GM19025 (cell line): ENCODE measurements around the gene DOLK.

ENCODE experiments used
- ATAC-seq: cut with Tn5 transposase; IDR thresholded peaks from one replicate; pipeline ENCODE4 v1.9.1; 2021; ENCODE audit warnings: mild to moderate bottlenecking, low read depth, moderate library complexity; ENCODE audit not compliant: unreplicated experiment

Gene DOLK

DNA sequence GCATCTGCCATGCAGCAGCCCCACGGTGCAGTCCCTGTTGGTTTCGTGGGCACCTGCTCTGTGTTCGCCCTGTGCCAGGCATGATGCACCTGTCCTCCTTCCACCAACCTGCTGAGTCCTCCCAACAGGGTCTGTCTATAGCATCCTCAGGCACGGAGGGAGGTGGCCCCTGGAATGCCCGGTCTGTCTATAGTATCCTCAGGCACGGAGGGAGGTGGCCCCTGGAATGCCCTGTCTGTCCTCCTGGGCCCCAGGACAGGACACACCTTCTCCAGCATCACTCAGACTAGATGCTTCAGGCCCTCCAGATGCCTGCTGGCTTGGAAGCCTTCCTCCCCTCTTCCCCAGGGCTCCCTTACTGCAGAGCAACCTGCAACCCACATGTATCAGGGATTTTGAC is 36.5 kb downstream of the DOLK start:
- ATAC-seq: no peak

GRCh38 chr9:128909859-128910258 is 37.5 kb downstream of the DOLK start:
- ATAC-seq: no peak

DNA sequence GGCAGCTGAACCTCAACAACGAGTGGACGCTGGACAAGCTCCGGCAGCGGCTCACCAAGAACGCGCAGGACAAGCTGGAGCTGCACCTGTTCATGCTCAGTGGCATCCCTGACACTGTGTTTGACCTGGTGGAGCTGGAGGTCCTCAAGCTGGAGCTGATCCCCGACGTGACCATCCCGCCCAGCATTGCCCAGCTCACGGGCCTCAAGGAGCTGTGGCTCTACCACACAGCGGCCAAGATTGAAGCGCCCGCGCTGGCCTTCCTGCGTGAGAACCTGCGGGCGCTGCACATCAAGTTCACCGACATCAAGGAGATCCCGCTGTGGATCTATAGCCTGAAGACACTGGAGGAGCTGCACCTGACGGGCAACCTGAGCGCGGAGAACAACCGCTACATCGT is 39.0 kb downstream of the DOLK start:
- ATAC-seq: no peak

GRCh38 chr9:128906741-128907140 is 40.7 kb downstream of the DOLK start:
- no peak for ATAC-seq

- ATAC-seq: no peak
Measured at GRCh38 chr9:128905964-128906363, 41.4 kb downstream of the DOLK start.

DNA sequence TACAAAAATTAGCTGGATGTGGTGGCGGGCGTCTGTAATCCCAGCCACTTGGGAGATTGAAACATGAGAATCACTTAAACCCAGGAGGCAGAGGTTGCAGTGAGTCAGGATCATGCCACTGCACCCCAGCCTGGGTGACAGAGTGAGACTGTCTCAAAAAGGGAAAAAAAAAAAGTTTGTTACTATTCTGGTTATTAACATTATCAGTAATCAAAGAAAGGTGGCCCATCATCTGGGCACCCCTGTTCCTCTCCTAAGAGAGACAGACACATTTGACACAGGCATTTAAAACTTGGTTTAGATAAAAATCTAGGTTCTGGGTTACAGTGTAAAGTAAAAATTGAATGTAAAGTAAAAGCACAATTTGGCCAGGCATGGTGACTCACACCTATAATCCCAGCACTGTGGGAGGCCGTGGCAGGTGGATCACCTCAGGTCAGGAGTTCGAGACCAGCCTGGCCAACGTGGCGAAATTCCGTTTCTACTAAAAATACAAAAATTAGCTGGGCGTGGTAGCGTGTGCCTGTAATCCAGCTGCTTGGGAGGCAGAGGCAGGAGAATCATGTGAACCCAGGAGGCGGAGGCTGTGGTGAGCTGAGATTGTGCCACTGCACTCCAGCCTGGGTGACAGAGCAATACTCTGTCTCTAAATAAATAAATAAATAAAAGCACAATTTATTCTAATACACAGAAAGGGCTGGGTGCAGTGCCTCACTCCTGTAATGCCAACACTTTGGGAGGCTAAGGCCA is 43.4 kb downstream of the DOLK start:
- no peak for ATAC-seq

- no peak for ATAC-seq
Measured at GRCh38 chr9:128903079-128903461, 44.3 kb downstream of the DOLK start.

- peak; percentile 90 for ATAC-seq
Measured at GRCh38 chr9:128902351-128903078, 44.9 kb downstream of the DOLK start.

- no peak for ATAC-seq
Measured at GRCh38 chr9:128901822-128902221, 45.6 kb downstream of the DOLK start.

GRCh38 chr9:128901379-128901778 is 46.0 kb downstream of the DOLK start:
- ATAC-seq: no peak

DNA sequence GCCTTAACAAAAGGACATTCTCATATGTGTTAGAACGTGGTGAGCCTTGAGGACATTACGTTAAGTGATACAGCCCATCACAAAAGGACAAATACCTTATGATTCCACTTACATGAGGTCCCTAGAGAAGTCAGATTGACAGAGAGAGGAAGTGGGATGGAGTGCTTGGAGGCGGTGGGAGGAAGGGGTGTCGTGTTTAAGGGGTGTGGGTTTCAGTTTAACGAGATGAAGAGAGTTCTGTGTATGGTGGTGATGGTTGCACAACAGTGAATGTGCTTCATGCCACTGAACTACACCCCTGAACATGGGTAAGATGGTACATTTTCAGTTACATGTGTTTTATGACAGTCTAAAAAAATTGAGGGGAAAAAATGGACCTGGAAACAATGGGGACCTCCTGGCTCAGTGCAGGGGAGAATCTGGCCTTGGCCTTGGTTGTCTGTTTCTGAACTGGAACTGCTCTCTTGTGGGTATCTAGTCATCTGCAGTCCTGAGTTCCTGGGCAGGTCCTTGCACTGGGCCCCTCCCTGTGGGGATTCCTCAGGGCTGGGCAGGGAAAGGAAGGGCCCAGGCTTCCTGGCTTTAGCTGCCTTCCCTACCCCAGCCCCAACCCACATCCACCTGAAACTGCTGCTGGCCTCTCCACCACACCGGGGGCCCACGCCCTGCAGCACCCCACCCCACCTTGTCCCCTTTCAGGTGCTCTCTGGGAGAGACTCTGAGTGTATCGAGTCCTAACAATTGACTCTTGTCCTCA is 47.7 kb downstream of the DOLK start:
- ATAC-seq: no peak

- ATAC-seq: no peak
Measured at GRCh38 chr9:128898845-128899565, 48.4 kb downstream of the DOLK start.

GRCh38 chr9:128898382-128898781 is 49.0 kb downstream of the DOLK start:
- no peak for ATAC-seq

GRCh38 chr9:128895556-128895955 is 51.8 kb downstream of the DOLK start:
- ATAC-seq: no peak
